Fibroblast of lung (primary cell): ENCODE measurements around the gene RAB5IF. TPM values are rescaled to one million over a fixed set of nuclear protein-coding genes. Genes with fewer than 3 reads are reported as not detected.

ENCODE experiments used
- DNase-seq, 2 donors: peaks; one replicate each; pipeline versions ENCODE4 v3.0.0 to v3.0.0-alpha.2; 2010; ENCODE audit warnings: low read depth in 2 of 2
- H2AFZ ChIP-seq: 2 replicates; pipeline ENCODE4 v1.5.1; 2012; ENCODE audit warnings: low read length, control low read depth, inconsistent platforms
- H3K27ac ChIP-seq: 2 replicates; pipeline ENCODE4 v1.5.1; 2011; ENCODE audit warnings: low read length, control low read depth; ENCODE audit not compliant: insufficient read depth
- H3K27me3 ChIP-seq: 2 replicates; pipeline ENCODE4 v1.5.1; 2011; ENCODE audit warnings: mild to moderate bottlenecking, low read length; ENCODE audit not compliant: control insufficient read depth, insufficient read depth
- H3K36me3 ChIP-seq: 2 replicates; pipeline ENCODE4 v1.5.1; 2011; ENCODE audit warnings: low read length; ENCODE audit not compliant: control insufficient read depth, insufficient read depth
- H3K4me1 ChIP-seq: 2 replicates; pipeline ENCODE4 v1.5.1; 2011; ENCODE audit warnings: low read length; ENCODE audit not compliant: control insufficient read depth, insufficient read depth; ENCODE audit errors: extremely low read depth
- H3K4me2 ChIP-seq: 2 replicates; pipeline ENCODE4 v1.5.1; 2011; ENCODE audit warnings: low read length, control low read depth; ENCODE audit not compliant: insufficient read depth; ENCODE audit errors: extremely low read depth
- H3K4me3 ChIP-seq, 4 experiments: fragments of 200-600 bp in 1 of 4; sonication (generic) in 1 of 4; replicated peaks in 1 of 4; 2 replicates each; pipeline ENCODE4 v1.5.1; 2011 to 2016; ENCODE audit warnings: low read length in 4 of 4, low read depth in 3 of 4, mild to moderate bottlenecking in 3 of 4, control low read depth in 2 of 4, inconsistent platforms in 1 of 4, mixed read lengths in 1 of 4; ENCODE audit not compliant: insufficient read depth in 1 of 4; ENCODE audit errors: control extremely low read depth in 1 of 4
- H3K79me2 ChIP-seq: 2 replicates; pipeline ENCODE4 v1.5.1; 2012; ENCODE audit warnings: mild to moderate bottlenecking, low read length, inconsistent platforms; ENCODE audit not compliant: control insufficient read depth, insufficient read depth
- H3K9ac ChIP-seq: 2 replicates; pipeline ENCODE4 v1.5.1; 2011; ENCODE audit warnings: mild to moderate bottlenecking, low read length, control low read depth; ENCODE audit not compliant: insufficient read depth
- H3K9me3 ChIP-seq: 2 replicates; pipeline ENCODE4 v1.5.1; 2012; ENCODE audit warnings: low read depth, low read length; ENCODE audit not compliant: control insufficient read depth, insufficient read depth
- H4K20me1 ChIP-seq: 2 replicates; pipeline ENCODE4 v1.5.1; 2011; ENCODE audit warnings: low read length; ENCODE audit not compliant: control insufficient read depth, insufficient read depth; ENCODE audit errors: extremely low read depth
- CTCF ChIP-seq, 2 donors: IDR thresholded peaks in 1 of 2; conservative IDR thresholded peaks in 1 of 2; 1 replicate in 1 of 2; 2 replicates in 1 of 2; pipeline ENCODE4 v1.5.1; 2011 to 2012; ENCODE audit warnings: low read length in 2 of 2, control low read depth in 1 of 2, inconsistent platforms in 1 of 2, low read depth in 1 of 2, mild to moderate bottlenecking in 1 of 2
- EZH2 ChIP-seq: IDR thresholded peaks from 2 replicates; pipeline ENCODE4 v1.5.1; 2012; ENCODE audit warnings: low read length, control low read depth, mild to moderate bottlenecking; ENCODE audit errors: missing control alignments
- polyA plus RNA-seq, 2 donors: library from polyadenylated mRNA; depleted of rRNA in 1 of 2; stranded (reverse) in 1 of 2; unstranded in 1 of 2; fragments of >200 nt; gene quantifications; 2 replicates each; pipeline ENCODE4 v1.2.1, GENCODE V29; 2011 to 2012; ENCODE audit warnings: missing spikeins in 1 of 2
- total RNA-seq: library from RNA; depleted of rRNA; stranded (reverse); fragments of >200 nt; gene quantifications from 2 replicates; pipeline ENCODE4 v1.2.1, GENCODE V29; 2014

The RAB5IF gene
- total and polyA plus RNA-seq, 2 donors (not counting 1 experiment from before 2014, with no cell fraction given): 58.0 to 104 TPM

GRCh38 chr20:36641506-36641843, 35.9 kb downstream of the RAB5IF start:
- no peak for DNase-seq
- H3K79me2 ChIP-seq: no peaks in the 10 kb centered on the region
- no peaks in the 10 kb centered on the region for H3K27me3 ChIP-seq
- H4K20me1 ChIP-seq: no peaks in the 10 kb centered on the region
- H3K9ac ChIP-seq: no peak overlapping the region
- H2AFZ ChIP-seq: no peak overlapping the region
- no peak overlapping the region for H3K4me2 ChIP-seq
- H3K4me1 ChIP-seq: no peaks in the 10 kb centered on the region
- TF ChIP-seq CTCF (conservative IDR thresholded peaks at IDR 0.05 in 1 of 2, IDR thresholded peaks at IDR 0.05 in 1 of 2; ENCODE audit: low read depth in 1 of 2, low read length in 2 of 2): no peak
- no peak for TF ChIP-seq EZH2
- no peak overlapping the region for H3K4me3 ChIP-seq
- H3K36me3 ChIP-seq: no peaks in the 10 kb centered on the region
- H3K9me3 ChIP-seq: no peaks in the 10 kb centered on the region
- H3K27ac ChIP-seq: no peak overlapping the region

- Histone ChIP-seq H3K4me2 (no peak overlapping the region), H2AFZ (no peak overlapping the region), H3K4me3 (no peak overlapping the region), H4K20me1 (no peaks in the 10 kb centered on the region), H3K36me3 (no peaks in the 10 kb centered on the region), H3K79me2 (no peaks in the 10 kb centered on the region), H3K9ac (no peak overlapping the region), H3K27ac (no peak overlapping the region), H3K27me3 (no peaks in the 10 kb centered on the region), H3K4me1 (no peaks in the 10 kb centered on the region), H3K9me3 (no peaks in the 10 kb centered on the region)
- TF ChIP-seq EZH2: no peak
- TF ChIP-seq CTCF (conservative IDR thresholded peaks at IDR 0.05 in 1 of 2, IDR thresholded peaks at IDR 0.05 in 1 of 2; ENCODE audit: low read depth in 1 of 2, low read length in 2 of 2): no peak
- no peak for DNase-seq
These were observed 36.6 kb downstream of the RAB5IF start for GRCh38 chr20:36642136-36642535.

- no peak overlapping the region for H3K4me2 ChIP-seq
- TF ChIP-seq EZH2 (no peak), CTCF (conservative IDR thresholded peaks at IDR 0.05 in 1 of 2, IDR thresholded peaks at IDR 0.05 in 1 of 2; ENCODE audit: low read depth in 1 of 2, low read length in 2 of 2) (no peak)
- no peaks in the 10 kb centered on the region for H3K79me2 ChIP-seq
- no peak overlapping the region for H2AFZ ChIP-seq
- H3K4me1 ChIP-seq: no peaks in the 10 kb centered on the region
- DNase-seq: no peak
- no peaks in the 10 kb centered on the region for H3K27me3 ChIP-seq
- no peaks in the 10 kb centered on the region for H3K9me3 ChIP-seq
- H4K20me1 ChIP-seq: no peaks in the 10 kb centered on the region
- H3K36me3 ChIP-seq: no peaks in the 10 kb centered on the region
- H3K9ac ChIP-seq: no peak overlapping the region
- H3K4me3 ChIP-seq: no peak overlapping the region
- no peak overlapping the region for H3K27ac ChIP-seq
These were observed 38.6 kb downstream of the RAB5IF start for GRCh38 chr20:36644032-36644705.
